ENCODE measurements around the gene RNF112.
"Not testable (repeated sequence)": the region's sequence is repeated elsewhere in the genome, so short reads cannot be mapped to it uniquely, and the experiment has no call there.

Gene RNF112

DNA sequence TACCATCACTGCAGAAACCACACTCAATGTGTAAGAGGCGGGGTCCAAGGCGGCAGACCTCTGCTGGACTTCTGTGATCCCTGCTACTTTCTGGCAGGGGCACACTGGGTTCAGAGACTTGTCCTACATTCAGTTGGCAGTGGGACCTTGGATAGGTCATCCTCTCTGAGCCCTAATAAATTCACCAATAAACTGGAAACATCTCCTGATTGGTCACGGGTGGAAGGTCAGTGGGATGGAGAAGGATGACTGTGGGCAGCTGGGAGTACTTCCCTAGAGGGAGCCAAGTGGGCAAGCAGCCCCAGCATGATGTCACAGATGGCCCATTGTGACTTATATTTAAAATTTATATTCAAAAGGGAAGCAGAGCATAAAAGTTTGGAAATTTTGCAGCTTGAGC lies 49.7 kb downstream of the RNF112 start:
- Histone ChIP-seq H3K4me3 (ENCODE audit: low read depth, low read length) (no peak overlapping the region), H3K27me3 (no peaks in the 10 kb centered on the region), H3K4me1 (no peaks in the 10 kb centered on the region), H3K36me3 (no peaks in the 10 kb centered on the region), H3K9me3 (no peaks in the 10 kb centered on the region)
- TF ChIP-seq, protein P1, sequence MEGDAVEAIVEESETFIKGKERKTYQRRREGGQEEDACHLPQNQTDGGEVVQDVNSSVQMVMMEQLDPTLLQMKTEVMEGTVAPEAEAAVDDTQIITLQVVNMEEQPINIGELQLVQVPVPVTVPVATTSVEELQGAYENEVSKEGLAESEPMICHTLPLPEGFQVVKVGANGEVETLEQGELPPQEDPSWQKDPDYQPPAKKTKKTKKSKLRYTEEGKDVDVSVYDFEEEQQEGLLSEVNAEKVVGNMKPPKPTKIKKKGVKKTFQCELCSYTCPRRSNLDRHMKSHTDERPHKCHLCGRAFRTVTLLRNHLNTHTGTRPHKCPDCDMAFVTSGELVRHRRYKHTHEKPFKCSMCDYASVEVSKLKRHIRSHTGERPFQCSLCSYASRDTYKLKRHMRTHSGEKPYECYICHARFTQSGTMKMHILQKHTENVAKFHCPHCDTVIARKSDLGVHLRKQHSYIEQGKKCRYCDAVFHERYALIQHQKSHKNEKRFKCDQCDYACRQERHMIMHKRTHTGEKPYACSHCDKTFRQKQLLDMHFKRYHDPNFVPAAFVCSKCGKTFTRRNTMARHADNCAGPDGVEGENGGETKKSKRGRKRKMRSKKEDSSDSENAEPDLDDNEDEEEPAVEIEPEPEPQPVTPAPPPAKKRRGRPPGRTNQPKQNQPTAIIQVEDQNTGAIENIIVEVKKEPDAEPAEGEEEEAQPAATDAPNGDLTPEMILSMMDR (IDR thresholded peaks at IDR 0.05; ENCODE audit: low read depth, low read length), result no peak
- no peak for DNase-seq

GRCh38 chr17:19461116-19461515 lies 50.1 kb downstream of the RNF112 start:
- Histone ChIP-seq H3K36me3 (no peaks in the 10 kb centered on the region), H3K27me3 (no peaks in the 10 kb centered on the region), H3K4me1 (no peaks in the 10 kb centered on the region), H3K4me3 (ENCODE audit: low read depth, low read length) (no peak overlapping the region), H3K9me3 (no peaks in the 10 kb centered on the region)
- TF ChIP-seq, protein P1 (IDR thresholded peaks at IDR 0.05; ENCODE audit: low read depth, low read length), result no peak
- no peak for DNase-seq

DNA sequence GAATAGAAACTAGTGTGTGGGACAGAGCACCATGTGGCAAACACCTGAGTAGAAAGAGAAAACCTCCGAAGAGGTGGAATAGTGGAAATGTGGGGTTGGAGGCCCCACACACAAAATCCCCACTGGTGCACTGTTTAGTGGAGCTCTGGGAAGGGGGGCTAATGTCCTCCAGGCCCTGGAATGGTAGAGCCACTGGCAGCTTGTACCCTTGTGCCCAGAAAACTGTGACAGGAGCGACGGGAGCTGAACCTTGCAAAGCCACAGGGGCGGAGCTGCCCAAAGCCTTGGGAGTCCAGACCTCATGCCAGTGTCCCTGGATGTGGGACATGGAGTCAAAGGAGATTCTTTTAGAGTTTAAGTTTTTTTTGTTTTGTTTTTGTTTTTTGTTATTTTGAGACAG lies 50.6 kb downstream of the RNF112 start:
- Histone ChIP-seq H3K4me3 (ENCODE audit: low read depth, low read length) (no peak overlapping the region), H3K4me1 (no peaks in the 10 kb centered on the region), H3K9me3 (no peaks in the 10 kb centered on the region), H3K36me3 (no peaks in the 10 kb centered on the region), H3K27me3 (no peaks in the 10 kb centered on the region)
- DNase-seq, result no peak
- TF ChIP-seq, protein P1 (IDR thresholded peaks at IDR 0.05; ENCODE audit: low read depth, low read length), result no peak

DNA sequence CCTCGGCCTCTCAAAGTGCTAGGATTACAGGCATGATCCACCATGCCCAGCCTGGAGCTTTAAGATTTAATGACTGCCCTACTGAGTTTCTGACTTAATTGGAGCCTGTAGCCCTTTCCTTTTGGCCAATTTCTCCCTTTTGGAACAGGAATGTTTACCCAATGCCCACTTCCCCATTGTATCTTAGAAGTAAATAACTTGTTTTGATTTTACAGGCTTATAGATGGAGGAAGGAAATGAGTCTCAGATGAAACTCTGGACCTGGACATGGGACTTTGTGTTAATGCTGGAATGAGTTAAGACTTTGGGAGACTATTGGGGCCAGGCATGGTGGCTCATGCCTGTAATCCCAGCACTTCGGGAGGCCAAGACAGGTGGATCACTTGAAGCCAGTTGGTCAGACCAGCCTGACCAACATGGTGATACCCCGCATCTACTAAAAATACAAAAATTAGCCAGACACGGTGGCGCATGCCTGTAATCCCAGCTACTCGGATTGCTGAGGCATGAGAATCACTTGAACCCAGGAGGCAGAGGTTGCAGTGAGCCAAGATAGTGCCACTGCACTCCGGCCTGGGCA lies 51.5 kb downstream of the RNF112 start:
- H3K36me3 ChIP-seq; H3K4me1 ChIP-seq; H3K27me3 ChIP-seq; DNase-seq; H3K4me3 ChIP-seq (ENCODE audit: low read depth, low read length); H3K9me3 ChIP-seq: not testable (repeated sequence)

- Histone ChIP-seq H3K4me1 (no peaks in the 10 kb centered on the region), H3K9me3 (no peaks in the 10 kb centered on the region), H3K36me3 (no peaks in the 10 kb centered on the region), H3K4me3 (ENCODE audit: low read depth, low read length) (no peak overlapping the region), H3K27me3 (no peaks in the 10 kb centered on the region)
- TF ChIP-seq, protein P1 (IDR thresholded peaks at IDR 0.05; ENCODE audit: low read depth, low read length), result no peak
- DNase-seq, result no peak
Measured at GRCh38 chr17:19464031-19465026, 53.3 kb downstream of the RNF112 start.

Measured in BE2C (cell line).